ENCODE results near the gene CAPZB.

DNA sequence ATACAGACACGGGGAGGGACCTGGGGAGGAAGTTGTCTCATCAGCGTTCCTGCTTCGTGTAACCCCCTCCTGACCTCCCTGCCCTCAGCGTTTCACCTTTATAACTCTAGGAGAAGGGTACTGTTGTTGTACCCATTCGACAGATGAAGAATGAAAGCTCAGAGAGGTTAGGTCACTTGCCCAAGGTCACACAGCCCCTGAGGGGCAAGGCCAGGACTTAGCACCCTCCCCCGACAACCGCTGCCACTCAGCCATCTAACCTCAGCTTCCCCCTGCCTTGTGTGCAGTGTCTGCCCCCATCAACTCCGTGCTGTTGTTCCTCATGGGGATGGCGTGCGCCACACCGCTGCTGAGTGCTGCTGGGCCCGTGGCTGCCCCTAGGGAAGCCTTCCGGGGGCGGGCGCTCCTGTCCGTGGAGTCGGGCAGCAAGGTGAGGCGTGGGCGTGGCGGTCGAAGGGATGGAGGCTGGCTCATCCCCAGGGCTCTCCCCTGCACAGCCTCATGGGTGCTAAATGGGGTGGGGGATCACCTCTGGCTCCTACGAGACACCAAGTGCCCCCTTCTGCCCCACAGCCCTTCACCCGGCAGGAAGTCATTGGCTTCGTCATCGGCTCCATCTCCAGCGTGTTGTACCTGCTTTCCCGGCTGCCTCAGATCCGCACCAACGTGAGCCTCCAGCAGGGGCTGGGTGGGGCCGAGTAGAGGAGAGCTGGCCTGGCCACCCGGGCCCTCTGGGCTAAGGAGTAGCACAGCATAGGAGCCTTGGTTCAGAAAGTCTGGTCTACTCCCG lies 159.2 kb downstream of the CAPZB start:
- TF ChIP-seq POLR2A (IDR thresholded peaks at IDR 0.05) = no peak
- TF ChIP-seq, protein P1, sequence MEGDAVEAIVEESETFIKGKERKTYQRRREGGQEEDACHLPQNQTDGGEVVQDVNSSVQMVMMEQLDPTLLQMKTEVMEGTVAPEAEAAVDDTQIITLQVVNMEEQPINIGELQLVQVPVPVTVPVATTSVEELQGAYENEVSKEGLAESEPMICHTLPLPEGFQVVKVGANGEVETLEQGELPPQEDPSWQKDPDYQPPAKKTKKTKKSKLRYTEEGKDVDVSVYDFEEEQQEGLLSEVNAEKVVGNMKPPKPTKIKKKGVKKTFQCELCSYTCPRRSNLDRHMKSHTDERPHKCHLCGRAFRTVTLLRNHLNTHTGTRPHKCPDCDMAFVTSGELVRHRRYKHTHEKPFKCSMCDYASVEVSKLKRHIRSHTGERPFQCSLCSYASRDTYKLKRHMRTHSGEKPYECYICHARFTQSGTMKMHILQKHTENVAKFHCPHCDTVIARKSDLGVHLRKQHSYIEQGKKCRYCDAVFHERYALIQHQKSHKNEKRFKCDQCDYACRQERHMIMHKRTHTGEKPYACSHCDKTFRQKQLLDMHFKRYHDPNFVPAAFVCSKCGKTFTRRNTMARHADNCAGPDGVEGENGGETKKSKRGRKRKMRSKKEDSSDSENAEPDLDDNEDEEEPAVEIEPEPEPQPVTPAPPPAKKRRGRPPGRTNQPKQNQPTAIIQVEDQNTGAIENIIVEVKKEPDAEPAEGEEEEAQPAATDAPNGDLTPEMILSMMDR (IDR thresholded peaks at IDR 0.05 in 8 of 11, conservative IDR thresholded peaks at IDR 0.05 in 3 of 11) = no peak

Measured in spleen (tissue), 7 donors.